ENCODE data around the gene CISH. TPM values are rescaled to one million over a fixed set of nuclear protein-coding genes. Genes with fewer than 3 reads are reported as not detected.

Gene CISH
- total and polyA plus RNA-seq, 10 of the 15 experiments (the other 5 are each of a cell fraction or from before 2014, with no cell fraction given): 0.21 to 4.4 (median 1.8) TPM

- TF ChIP-seq, protein P1, sequence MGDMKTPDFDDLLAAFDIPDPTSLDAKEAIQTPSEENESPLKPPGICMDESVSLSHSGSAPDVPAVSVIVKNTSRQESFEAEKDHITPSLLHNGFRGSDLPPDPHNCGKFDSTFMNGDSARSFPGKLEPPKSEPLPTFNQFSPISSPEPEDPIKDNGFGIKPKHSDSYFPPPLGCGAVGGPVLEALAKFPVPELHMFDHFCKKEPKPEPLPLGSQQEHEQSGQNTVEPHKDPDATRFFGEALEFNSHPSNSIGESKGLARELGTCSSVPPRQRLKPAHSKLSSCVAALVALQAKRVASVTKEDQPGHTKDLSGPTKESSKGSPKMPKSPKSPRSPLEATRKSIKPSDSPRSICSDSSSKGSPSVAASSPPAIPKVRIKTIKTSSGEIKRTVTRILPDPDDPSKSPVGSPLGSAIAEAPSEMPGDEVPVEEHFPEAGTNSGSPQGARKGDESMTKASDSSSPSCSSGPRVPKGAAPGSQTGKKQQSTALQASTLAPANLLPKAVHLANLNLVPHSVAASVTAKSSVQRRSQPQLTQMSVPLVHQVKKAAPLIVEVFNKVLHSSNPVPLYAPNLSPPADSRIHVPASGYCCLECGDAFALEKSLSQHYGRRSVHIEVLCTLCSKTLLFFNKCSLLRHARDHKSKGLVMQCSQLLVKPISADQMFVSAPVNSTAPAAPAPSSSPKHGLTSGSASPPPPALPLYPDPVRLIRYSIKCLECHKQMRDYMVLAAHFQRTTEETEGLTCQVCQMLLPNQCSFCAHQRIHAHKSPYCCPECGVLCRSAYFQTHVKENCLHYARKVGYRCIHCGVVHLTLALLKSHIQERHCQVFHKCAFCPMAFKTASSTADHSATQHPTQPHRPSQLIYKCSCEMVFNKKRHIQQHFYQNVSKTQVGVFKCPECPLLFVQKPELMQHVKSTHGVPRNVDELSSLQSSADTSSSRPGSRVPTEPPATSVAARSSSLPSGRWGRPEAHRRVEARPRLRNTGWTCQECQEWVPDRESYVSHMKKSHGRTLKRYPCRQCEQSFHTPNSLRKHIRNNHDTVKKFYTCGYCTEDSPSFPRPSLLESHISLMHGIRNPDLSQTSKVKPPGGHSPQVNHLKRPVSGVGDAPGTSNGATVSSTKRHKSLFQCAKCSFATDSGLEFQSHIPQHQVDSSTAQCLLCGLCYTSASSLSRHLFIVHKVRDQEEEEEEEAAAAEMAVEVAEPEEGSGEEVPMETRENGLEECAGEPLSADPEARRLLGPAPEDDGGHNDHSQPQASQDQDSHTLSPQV (IDR thresholded peaks at IDR 0.05): no peak
- peak; percentile 60 for TF ChIP-seq HDAC6 (IDR thresholded peaks at IDR 0.05; ENCODE audit: unreplicated experiment)
These were observed at the start of gene CISH (continued) for GRCh38 chr3:50611464-50612233.

- Histone ChIP-seq H3K4me1 (ENCODE audit: control insufficient read depth, insufficient read depth, low read length) (no peaks in the 10 kb centered on the region), H3K9me3 (replicated peaks; ENCODE audit: control insufficient read depth, insufficient read depth, low read length) (no peaks in the 10 kb centered on the region), H3K4me3 (no peak overlapping the region), H3K9ac (ENCODE audit: control insufficient read depth, insufficient read depth, low read length) (no peak overlapping the region), H4K20me1 (ENCODE audit: control insufficient read depth, insufficient read depth) (no peaks in the 10 kb centered on the region), H3K79me2 (ENCODE audit: control insufficient read depth, insufficient read depth, low read length) (no peaks in the 10 kb centered on the region), H3K4me2 (ENCODE audit: control insufficient read depth, insufficient read depth) (no peak overlapping the region), H3K27ac (ENCODE audit: control insufficient read depth, insufficient read depth) (no peak overlapping the region), H2AFZ (ENCODE audit: control insufficient read depth, low read depth, low read length) (no peak overlapping the region), H3K36me3 (ENCODE audit: control insufficient read depth in 2 of 2, insufficient read depth in 2 of 2, low read length in 1 of 2) (no peaks in the 10 kb centered on the region), H3K27me3 (replicated peaks in 1 of 2; ENCODE audit: control insufficient read depth in 2 of 2, insufficient read depth in 2 of 2, low read length in 1 of 2) (peaks cover 0 to under 1% of the 10 kb centered on the region in 2 experiments)
- BruUV-seq (replicated peaks): no TSS peak
- ChIA-PET SMC1A (ENCODE audit: uncharacterized antibody, unreplicated experiment) (no interaction called here), RAD21 (ENCODE audit: unreplicated experiment) (no interaction called here), POLR2A (no interaction called here), CTCF (no interaction called here)
- DNase-seq (ENCODE audit: low read depth, low spot score) (no peak), FAIRE-seq (no peak), ATAC-seq (no peak)
- TF ChIP-seq MYC (IDR thresholded peaks at IDR 0.05; ENCODE audit: insufficient read depth, insufficient read length, insufficient replicate concordance, low read length, severe bottlenecking) (no peak), BHLHE40 (IDR thresholded peaks at IDR 0.05; ENCODE audit: borderline replicate concordance in 1 of 2, low read depth in 2 of 2, low read length in 1 of 2) (no peak), MTA2 (IDR thresholded peaks at IDR 0.05; ENCODE audit: low read depth) (no peak), ESRRA (IDR thresholded peaks at IDR 0.05; ENCODE audit: low read length) (no peak)
- in situ Hi-C loops (cut with MboI) (no loop called here), intact Hi-C loops (cut with micrococcal nuclease; ENCODE audit: unreplicated experiment) (no loop called here)
- WGBS (ENCODE audit: insufficient coverage, insufficient replicate concordance, low lambda C conversion rate, missing lambda C conversion rate): 58% methylated on average over 9 of the region's 10 CpGs
These were observed 48.8 kb upstream of the CISH start for GRCh38 chr3:50660386-50660785.

Data from GM12878 (cell line).